ENCODE data around the gene NPAS1. TPM values are rescaled to one million over a fixed set of nuclear protein-coding genes. Genes with fewer than 3 reads are reported as not detected.

Gene NPAS1
- total RNA-seq, 1 donor from 2014 or later = 0.99 TPM

DNA sequence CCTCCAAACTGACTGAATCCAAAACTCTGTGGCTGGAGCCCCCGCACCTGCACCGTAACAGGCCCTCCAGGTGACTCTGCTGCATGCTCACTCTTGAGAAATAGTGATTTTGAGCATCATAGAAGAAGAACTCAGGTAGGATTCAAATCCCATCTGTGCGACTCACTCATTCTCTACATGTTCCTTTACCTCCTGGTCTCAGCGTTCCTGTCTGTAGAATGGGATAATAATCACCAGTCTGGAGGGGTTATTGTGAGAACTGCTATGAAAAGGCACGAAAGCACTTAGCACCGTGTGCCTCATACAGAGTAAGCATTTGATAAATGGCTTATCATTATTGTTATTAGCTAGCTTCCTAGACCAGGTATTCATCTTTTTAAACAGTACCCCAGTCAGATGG is 36.5 kb upstream of the NPAS1 start:
- H3K27ac Mint-ChIP-seq (ENCODE audit: unreplicated experiment) = peak overlapping the region; percentile 34
- peaks cover 57% of the 10 kb centered on the region for H3K4me1 Mint-ChIP-seq (ENCODE audit: unreplicated experiment)
- H3K27me3 Mint-ChIP-seq (ENCODE audit: unreplicated experiment) = no peaks in the 10 kb centered on the region
- H3K4me3 Mint-ChIP-seq (ENCODE audit: unreplicated experiment) = no peak overlapping the region
- no peaks in the 10 kb centered on the region for H3K9me3 Mint-ChIP-seq (ENCODE audit: unreplicated experiment)
- DNase-seq (ENCODE audit: extremely low spot score, unreplicated experiment) = no peak
- peaks cover 7% of the 10 kb centered on the region for H3K36me3 Mint-ChIP-seq (ENCODE audit: unreplicated experiment)
- no peak for TF ChIP-seq CTCF (IDR thresholded peaks at IDR 0.05)

DNA sequence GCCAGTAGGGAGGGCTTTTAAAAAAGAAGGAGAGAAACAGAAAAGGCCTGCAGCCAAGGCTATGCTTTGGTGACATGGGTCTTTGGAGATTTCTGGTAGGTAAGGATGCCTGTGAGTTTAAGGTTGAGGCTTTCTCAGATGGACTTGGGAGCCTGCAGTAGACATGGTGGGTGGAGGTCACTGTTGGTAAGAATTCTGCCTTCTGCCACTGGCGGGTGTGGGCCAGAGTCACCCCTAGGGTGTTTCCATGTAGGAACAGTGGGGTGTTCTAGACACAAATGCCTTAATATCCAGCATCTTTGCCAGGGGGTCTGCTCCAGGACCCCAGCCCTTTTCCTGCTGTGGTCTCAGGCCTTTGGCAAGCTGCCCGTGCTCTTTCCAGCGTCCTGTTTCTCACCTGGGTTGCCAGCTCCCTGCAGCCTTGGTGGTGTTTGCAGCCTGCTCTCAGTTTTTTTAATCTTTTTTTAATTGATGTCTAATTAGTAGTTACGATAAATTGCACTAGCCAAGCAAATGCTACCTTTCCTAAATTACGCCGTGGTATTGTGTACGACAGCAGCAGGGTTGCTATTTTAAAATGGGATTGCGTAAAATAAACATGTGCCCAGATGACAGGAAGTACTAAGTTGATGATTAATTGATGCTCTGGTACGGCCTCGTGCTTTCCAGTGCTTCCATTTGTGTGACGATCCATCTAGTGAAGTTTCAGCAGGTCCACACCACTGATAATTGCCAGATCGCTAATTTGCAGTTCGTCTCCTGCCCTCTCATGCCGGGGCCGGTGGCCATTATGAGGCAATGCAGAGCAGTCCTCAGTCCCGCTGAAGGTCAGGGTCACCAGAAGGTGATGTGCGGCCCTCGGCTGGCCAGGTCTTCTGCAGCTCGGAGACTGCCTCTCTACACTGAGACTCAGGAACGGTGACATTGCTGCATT is 35.3 kb upstream of the NPAS1 start:
- Mint-ChIP-seq H3K9me3 (ENCODE audit: unreplicated experiment) (no peaks in the 10 kb centered on the region), H3K4me1 (ENCODE audit: unreplicated experiment) (peaks cover 52% of the 10 kb centered on the region), H3K4me3 (ENCODE audit: unreplicated experiment) (no peak overlapping the region), H3K27ac (ENCODE audit: unreplicated experiment) (peak overlapping the region; percentile 75), H3K27me3 (ENCODE audit: unreplicated experiment) (no peaks in the 10 kb centered on the region), H3K36me3 (ENCODE audit: unreplicated experiment) (peaks cover 11% of the 10 kb centered on the region)
- DNase-seq (ENCODE audit: extremely low spot score, unreplicated experiment) = no peak
- TF ChIP-seq CTCF (IDR thresholded peaks at IDR 0.05) = no peak

DNA sequence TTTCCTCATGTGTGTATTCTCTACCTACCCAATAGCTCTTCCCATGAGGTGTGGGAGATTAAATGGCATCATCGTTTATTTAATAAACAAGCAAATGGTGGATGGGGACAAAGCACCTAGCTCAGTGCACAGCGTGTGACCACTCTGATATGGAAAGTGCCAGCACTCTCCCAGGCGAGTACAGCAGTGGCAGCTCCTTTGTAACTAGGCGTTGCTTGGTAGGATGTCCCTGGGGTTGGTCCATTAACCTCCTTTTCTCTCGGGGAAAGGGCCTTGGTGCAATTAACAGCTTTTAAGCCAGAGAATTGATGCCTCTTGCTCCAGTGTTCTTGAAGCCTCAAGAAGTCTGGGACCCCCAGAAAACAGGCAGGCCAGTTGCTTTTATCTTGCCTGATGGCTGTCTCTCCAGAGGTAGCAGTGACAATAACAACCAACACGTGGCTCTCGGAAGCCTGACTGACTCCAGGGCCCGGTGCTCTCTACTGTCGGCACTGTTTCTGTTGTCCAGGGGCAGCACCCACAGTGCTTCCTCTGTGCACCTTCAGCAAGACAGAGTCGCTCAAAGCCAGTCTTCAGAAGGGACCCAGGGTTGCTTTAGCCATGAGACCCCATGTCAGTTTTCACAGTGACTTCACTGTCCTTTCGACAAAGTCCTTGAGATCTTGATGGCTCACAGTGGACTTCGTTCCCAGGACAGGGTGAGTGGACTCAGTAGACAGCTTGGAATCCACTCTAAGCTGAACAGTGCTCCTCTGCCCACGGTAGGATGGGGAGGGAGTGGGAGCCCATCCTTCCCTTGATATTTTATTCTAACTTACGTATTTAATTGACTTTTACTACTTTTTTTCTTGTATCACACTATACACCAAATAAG is 33.9 kb upstream of the NPAS1 start:
- no peaks in the 10 kb centered on the region for H3K9me3 Mint-ChIP-seq (ENCODE audit: unreplicated experiment)
- TF ChIP-seq CTCF (IDR thresholded peaks at IDR 0.05) = no peak
- peaks cover 17% of the 10 kb centered on the region for H3K36me3 Mint-ChIP-seq (ENCODE audit: unreplicated experiment)
- no peak for DNase-seq (ENCODE audit: extremely low spot score, unreplicated experiment)
- no peak overlapping the region for H3K4me3 Mint-ChIP-seq (ENCODE audit: unreplicated experiment)
- H3K27me3 Mint-ChIP-seq (ENCODE audit: unreplicated experiment) = no peaks in the 10 kb centered on the region
- peak overlapping the region; percentile 75 for H3K27ac Mint-ChIP-seq (ENCODE audit: unreplicated experiment)
- H3K4me1 Mint-ChIP-seq (ENCODE audit: unreplicated experiment) = peaks cover 51% of the 10 kb centered on the region

DNA sequence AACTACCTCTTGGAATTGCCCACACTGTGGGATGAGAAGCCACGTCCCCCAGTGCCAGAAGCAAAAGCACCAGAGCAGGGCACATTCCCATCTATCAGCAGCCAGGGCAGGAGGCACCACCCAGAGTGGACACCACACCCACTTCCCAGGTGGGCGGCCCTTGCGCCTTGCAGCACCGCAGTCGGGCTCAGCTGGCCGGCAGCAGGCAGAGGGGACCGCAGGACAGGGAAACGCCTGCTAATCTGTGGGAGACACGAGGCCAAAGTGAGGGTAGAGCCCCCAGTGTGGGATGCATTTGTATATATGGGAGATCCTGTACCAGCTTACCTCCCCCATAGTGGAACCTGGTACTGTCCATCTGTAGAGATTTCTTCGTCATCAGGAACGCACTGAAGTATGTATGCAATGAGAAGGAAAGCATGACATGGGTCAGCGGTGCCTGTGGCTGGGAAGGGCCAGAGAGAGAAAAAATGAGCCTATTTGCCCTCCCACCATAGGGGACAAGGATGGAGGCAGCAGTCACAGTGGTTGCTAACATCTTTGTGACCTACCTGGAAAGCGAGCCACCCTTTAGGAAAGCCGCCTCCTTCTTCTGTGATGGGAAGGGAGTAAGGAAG is 30.9 kb upstream of the NPAS1 start:
- Mint-ChIP-seq H3K36me3 (ENCODE audit: unreplicated experiment) (peaks cover 22% of the 10 kb centered on the region), H3K9me3 (ENCODE audit: unreplicated experiment) (no peaks in the 10 kb centered on the region), H3K4me3 (ENCODE audit: unreplicated experiment) (no peak overlapping the region)

More for the DNA sequence above, 30.9 kb upstream of the NPAS1 start:
- Mint-ChIP-seq H3K4me1 (ENCODE audit: unreplicated experiment) (peaks cover 36% of the 10 kb centered on the region), H3K27me3 (ENCODE audit: unreplicated experiment) (no peaks in the 10 kb centered on the region), H3K27ac (ENCODE audit: unreplicated experiment) (peak overlapping the region; percentile 54)
- no peak for DNase-seq (ENCODE audit: extremely low spot score, unreplicated experiment)
- no peak for TF ChIP-seq CTCF (IDR thresholded peaks at IDR 0.05)
